ENCODE results near the gene GAL. TPM values are rescaled to one million over a fixed set of nuclear protein-coding genes. Genes with fewer than 3 reads are reported as not detected.

The GAL gene
- total RNA-seq, 2 donors from 2014 or later = 0.42 to 0.53 TPM

GRCh38 chr11:68714060-68714856, 29.9 kb downstream of the GAL start:
- ATAC-seq (replicated peaks in 1 of 2) (no peak), DNase-seq (no peak)
- Mint-ChIP-seq H3K36me3 (ENCODE audit: insufficient read depth in 2 of 2) (peaks cover 3% of the 10 kb centered on the region in 2 donors), H3K27ac (no peak overlapping the region), H3K9me3 (peaks cover 0 to 3% of the 10 kb centered on the region in 2 donors), H3K27me3 (ENCODE audit: low read depth) (no peaks in the 10 kb centered on the region), H3K4me1 (ENCODE audit: low read depth) (no peaks in the 10 kb centered on the region), H3K4me3 (no peak overlapping the region)

DNA sequence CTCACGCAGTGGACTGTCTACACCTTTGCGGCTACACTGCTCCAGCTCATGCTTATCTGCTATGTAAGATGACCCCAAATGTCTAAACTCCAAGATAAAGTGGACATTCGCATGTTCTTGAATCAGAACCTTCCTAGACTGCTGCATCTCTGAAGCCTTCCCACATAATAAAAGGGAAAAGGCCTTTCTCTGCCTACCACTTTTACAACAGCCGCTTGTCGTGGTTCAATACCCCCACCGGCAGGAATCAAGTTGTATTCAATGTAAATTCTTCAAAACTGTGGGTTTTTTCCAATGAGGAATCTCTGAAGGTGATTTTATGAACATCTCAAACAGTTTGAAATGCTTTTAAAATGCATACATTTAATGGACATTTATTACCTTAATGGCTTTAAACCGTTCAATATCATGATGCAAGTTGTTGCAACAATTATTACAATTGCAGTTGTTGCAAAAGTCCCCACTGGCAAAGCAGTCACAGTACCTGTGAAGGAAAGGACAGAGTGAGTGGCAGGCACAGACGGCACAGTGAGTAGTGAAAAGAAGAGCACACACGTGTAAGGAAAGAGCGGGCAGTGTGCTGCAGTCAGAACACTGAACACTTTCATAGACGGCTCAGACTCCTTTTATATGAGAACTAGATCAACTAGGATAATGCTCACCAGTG, 31.2 kb downstream of the GAL start:
- peaks cover 7 to 9% of the 10 kb centered on the region in 2 donors for H3K9me3 Mint-ChIP-seq
- H3K27me3 Mint-ChIP-seq (ENCODE audit: low read depth) = no peaks in the 10 kb centered on the region
- no peak overlapping the region for H3K4me3 Mint-ChIP-seq
- no peak for DNase-seq
- no peaks in the 10 kb centered on the region for H3K4me1 Mint-ChIP-seq (ENCODE audit: low read depth)
- H3K36me3 Mint-ChIP-seq (ENCODE audit: insufficient read depth in 2 of 2) = peaks cover 9 to 10% of the 10 kb centered on the region in 2 donors
- H3K27ac Mint-ChIP-seq = no peak overlapping the region
- no peak for ATAC-seq (replicated peaks in 1 of 2)

GRCh38 chr11:68721075-68721474, 36.7 kb downstream of the GAL start:
- Mint-ChIP-seq H3K9me3 (peaks cover 9% of the 10 kb centered on the region in 2 donors), H3K27ac (no peak overlapping the region), H3K27me3 (ENCODE audit: low read depth) (no peaks in the 10 kb centered on the region), H3K36me3 (ENCODE audit: insufficient read depth in 2 of 2) (peaks cover 10 to 12% of the 10 kb centered on the region in 2 donors), H3K4me1 (ENCODE audit: low read depth) (no peaks in the 10 kb centered on the region), H3K4me3 (no peak overlapping the region)
- DNase-seq (no peak), ATAC-seq (replicated peaks in 1 of 2) (no peak)

DNA sequence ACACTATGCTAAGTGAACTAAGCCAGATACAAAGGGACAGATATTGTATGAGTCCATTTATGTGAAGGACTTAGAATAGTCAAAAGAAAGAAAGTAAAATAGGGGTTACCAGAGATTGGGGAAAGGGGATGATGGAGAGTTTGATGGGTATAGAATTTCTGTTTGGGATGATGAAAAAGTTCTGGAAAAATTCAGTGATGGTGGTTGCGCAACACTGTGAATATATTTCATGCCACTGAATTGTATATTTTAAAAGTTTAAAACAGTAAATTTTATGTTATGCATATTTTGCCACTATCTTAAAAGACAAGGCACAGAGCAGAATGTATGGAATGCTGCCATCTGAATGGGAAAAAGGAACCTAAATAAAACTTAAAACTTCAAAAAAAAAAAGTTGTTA, 37.8 kb downstream of the GAL start:
- no peak for ATAC-seq (replicated peaks in 1 of 2)
- Mint-ChIP-seq H3K9me3 (peaks cover 9% of the 10 kb centered on the region in 2 donors), H3K27ac (no peak overlapping the region), H3K36me3 (ENCODE audit: insufficient read depth in 2 of 2) (peaks cover 10 to 12% of the 10 kb centered on the region in 2 donors), H3K4me1 (ENCODE audit: low read depth) (no peaks in the 10 kb centered on the region), H3K4me3 (no peak overlapping the region), H3K27me3 (ENCODE audit: low read depth) (no peaks in the 10 kb centered on the region)
- DNase-seq = no peak

GRCh38 chr11:68724293-68724692, 39.9 kb downstream of the GAL start:
- ATAC-seq (replicated peaks in 1 of 2) = no peak
- Mint-ChIP-seq H3K27ac (no peak overlapping the region), H3K27me3 (ENCODE audit: low read depth) (no peaks in the 10 kb centered on the region), H3K36me3 (ENCODE audit: insufficient read depth in 2 of 2) (peaks cover 7 to 9% of the 10 kb centered on the region in 2 donors), H3K4me3 (no peak overlapping the region), H3K9me3 (peaks cover 5 to 9% of the 10 kb centered on the region in 2 donors), H3K4me1 (ENCODE audit: low read depth) (no peaks in the 10 kb centered on the region)
- DNase-seq = no peak

DNA sequence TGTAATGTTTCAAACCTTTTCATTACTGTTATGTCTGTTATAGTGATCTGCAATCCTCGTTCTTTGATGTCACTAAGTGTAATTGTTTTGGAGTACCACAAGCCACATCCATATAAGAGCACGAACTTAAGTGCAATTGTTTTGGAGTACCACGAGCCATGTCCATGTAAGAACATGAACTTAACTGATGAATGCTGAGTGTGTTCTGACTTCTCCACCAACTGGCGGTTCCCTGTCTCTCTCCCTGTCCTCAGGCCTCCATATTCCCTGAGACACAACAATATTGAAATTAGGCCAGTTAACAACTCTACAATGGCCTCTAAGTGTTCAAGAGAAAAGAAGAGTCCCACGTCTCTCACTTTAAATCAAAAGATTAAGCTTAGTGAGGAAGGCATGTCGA, 43.4 kb downstream of the GAL start:
- Mint-ChIP-seq H3K9me3 (no peaks in the 10 kb centered on the region), H3K27me3 (ENCODE audit: low read depth) (no peaks in the 10 kb centered on the region), H3K4me1 (ENCODE audit: low read depth) (no peaks in the 10 kb centered on the region), H3K4me3 (no peak overlapping the region), H3K27ac (no peak overlapping the region), H3K36me3 (ENCODE audit: insufficient read depth in 2 of 2) (no peaks in the 10 kb centered on the region)
- no peak for ATAC-seq (replicated peaks in 1 of 2)
- DNase-seq = no peak

DNA sequence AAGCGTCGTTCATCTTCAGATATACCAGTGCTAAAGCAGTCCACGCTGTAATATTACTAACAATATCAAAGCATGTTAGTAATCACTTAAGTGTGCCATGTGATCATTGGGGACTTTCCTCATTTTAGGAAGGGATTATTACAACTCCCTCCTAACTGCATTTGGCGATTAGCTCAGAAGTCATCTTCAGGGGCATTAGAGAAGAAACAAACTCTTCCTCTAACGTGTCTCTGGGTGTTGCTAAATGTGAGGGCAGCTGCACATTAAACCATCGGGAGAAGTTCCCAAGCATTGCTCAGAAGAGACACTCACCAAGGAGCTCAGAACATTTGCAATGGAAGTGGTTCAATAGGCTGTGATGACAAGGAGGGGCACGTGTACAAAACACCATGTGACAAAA, 49.8 kb downstream of the GAL start:
- no peaks in the 10 kb centered on the region for H3K36me3 Mint-ChIP-seq (ENCODE audit: insufficient read depth in 2 of 2)
- H3K4me3 Mint-ChIP-seq = no peak overlapping the region
- ATAC-seq (replicated peaks in 1 of 2) = no peak
- no peak overlapping the region for H3K27ac Mint-ChIP-seq
- DNase-seq = no peak
- no peaks in the 10 kb centered on the region for H3K4me1 Mint-ChIP-seq (ENCODE audit: low read depth)
- no peaks in the 10 kb centered on the region for H3K27me3 Mint-ChIP-seq (ENCODE audit: low read depth)
- H3K9me3 Mint-ChIP-seq = no peaks in the 10 kb centered on the region

DNA sequence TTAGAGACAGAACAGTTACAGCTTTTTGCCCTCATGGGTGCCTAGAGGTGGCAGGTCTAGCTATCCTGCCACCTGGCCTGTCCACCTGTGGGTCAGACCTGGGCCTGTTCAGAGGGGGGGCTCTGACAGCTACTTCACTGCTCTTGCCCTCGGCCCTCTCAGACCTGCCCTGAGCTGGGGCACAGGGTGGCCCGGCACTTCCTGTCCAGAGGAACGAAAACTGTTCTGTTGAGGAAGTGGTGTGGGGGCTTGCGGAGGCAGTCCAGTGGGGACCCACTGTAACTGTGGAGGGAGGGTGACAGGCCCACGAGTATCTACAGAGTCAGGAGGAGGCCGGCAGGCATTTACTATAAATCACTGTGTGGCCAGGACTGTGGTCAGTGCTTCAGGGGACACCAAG, 50.8 kb downstream of the GAL start:
- Mint-ChIP-seq H3K27ac (no peak overlapping the region), H3K4me1 (ENCODE audit: low read depth) (no peaks in the 10 kb centered on the region), H3K4me3 (no peak overlapping the region), H3K27me3 (ENCODE audit: low read depth) (no peaks in the 10 kb centered on the region), H3K36me3 (ENCODE audit: insufficient read depth in 2 of 2) (no peaks in the 10 kb centered on the region), H3K9me3 (no peaks in the 10 kb centered on the region)
- no peak for DNase-seq
- ATAC-seq (replicated peaks in 1 of 2) = no peak

DNA sequence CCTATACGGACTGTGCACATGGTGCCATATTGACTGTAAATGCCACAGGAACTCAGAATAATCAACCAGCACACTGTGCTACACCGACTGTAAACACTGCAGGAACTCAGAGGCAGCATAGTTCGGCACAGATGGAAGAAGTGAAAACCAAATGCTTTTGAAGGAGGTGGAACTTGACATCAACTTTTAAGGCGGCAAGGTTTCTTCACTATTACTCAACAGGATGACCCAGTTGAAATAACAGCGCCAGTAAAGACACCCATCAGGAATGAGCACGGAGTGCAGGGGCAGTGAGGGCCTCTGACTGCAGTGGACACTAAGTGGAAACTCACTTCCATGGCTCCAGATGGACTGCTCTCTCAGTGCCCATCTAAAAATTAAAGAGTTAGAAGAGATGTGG, 51.3 kb downstream of the GAL start:
- Mint-ChIP-seq H3K9me3 (no peaks in the 10 kb centered on the region), H3K4me1 (ENCODE audit: low read depth) (no peaks in the 10 kb centered on the region), H3K27ac (no peak overlapping the region), H3K27me3 (ENCODE audit: low read depth) (no peaks in the 10 kb centered on the region), H3K4me3 (no peak overlapping the region), H3K36me3 (ENCODE audit: insufficient read depth in 2 of 2) (no peaks in the 10 kb centered on the region)
- no peak for DNase-seq
- no peak for ATAC-seq (replicated peaks in 1 of 2)

Other genes with a start within 250 kb of the GAL start
- gene PPP6R3, start 223.8 kb upstream of the GAL start, total RNA-seq = 100 to 1,000 TPM; 111 to 128 TPM
- 10 to 100 TPM in 1 of 2 donors, 1 to 10 TPM in 1; 8.0 to 10.6 TPM for gene TESMIN, start 67.0 kb downstream of the GAL start, total RNA-seq
- gene CPT1A, start 157.4 kb downstream of the GAL start, total RNA-seq = 10 to 100 TPM; 26.2 to 35.8 TPM
- gene MRPL21, start 219.3 kb downstream of the GAL start, total RNA-seq = 10 to 100 TPM; 56.4 to 74.0 TPM
- gene IGHMBP2, start 219.3 kb downstream of the GAL start, total RNA-seq = 10 to 100 TPM; 29.2 to 40.6 TPM